Measurements from ENCODE around the gene TRAF3. TPM values are rescaled to one million over a fixed set of nuclear protein-coding genes. Genes with fewer than 3 reads are reported as not detected.

The TRAF3 gene
- polyA plus RNA-seq, 1 experiment, result 20.1 TPM

DNA sequence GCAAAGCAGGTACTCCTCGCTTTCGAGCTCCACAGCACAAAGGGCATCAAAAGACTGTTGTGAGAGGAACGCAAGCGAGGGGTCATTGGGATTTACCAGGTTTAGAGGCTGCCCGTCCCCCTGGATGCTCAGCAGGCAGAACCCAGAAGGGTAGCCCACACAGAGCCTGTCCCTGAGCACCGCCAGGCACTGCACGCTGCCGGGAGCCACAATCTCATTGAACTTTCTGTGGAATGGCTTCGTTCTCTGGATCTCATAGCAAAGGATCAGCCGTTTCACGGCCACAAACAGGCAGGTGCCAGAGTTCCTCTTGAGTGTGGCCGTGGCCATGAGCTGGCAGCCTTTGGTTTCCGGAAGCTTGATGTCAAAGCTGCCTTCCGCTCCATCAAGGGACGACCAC lies 166.7 kb downstream of the TRAF3 start:
- POLR2A ChIA-PET, result interaction anchor here (0.8 kb wide), 1 partner anchor 13 kb away, joined by 3 read pairs; no protein-coding TSS in a partner anchor
- Histone ChIP-seq H3K27me3 (ENCODE audit: control insufficient read depth, insufficient read depth, low read length) (no peaks in the 10 kb centered on the region), H3K36me3 (ENCODE audit: control insufficient read depth, insufficient read depth, low read length) (peaks cover 61% of the 10 kb centered on the region), H3K4me3 (ENCODE audit: low read depth, low read length) (no peak overlapping the region)
- CTCF ChIA-PET, result interaction anchor here (1.3 kb wide), 1 partner anchor 170 kb away, joined by 4 read pairs; no protein-coding TSS in a partner anchor
- no peak for TF ChIP-seq CTCF (IDR thresholded peaks at IDR 0.05; ENCODE audit: insufficient read depth, low read depth, low read length)
- DNase-seq (ENCODE audit: low read depth), result no peak

DNA sequence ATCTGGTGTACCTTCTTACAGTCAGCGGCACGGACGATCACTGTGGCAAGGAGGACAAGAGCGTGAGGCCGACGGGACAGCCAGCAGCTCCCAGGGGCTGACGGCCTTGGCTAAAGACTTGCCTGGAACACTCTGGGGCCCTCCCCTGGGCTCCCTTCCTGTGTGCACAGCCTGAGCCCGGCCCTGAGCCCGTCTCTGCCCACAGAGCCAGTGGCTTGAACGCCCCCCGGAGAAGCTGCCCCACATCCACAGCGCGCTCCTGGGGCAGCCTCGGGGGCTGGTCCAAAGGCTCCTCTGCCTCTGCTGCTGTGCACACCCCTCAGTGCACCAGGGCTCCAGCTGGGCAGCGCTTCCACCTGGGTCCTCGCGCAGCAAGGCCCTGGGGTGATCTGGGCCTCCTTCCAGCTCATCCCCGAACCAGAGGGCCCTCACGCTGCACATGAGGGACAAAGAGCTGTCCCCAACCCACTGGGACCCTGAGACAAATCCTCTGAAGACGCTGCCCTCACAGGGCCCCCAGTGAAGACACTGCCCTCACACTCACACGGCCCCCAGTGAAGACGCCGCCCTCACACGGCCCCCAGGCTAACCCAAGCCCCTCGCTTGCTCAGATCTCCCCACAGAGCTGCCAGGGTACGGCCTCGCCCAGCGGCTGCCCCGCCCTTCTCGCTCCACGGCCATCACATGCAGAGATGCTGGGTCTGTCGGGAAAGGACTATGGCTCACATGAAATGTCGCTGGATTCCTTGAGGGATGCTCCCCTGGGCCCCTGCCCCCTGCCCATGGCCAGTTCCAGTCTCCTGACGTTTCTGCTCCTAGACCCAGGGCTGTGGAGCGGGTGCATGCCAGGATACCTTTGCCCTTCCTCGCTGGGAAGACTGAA lies 167.4 kb downstream of the TRAF3 start:
- Histone ChIP-seq H3K27me3 (ENCODE audit: control insufficient read depth, insufficient read depth, low read length) (no peaks in the 10 kb centered on the region), H3K4me3 (ENCODE audit: low read depth, low read length) (no peak overlapping the region), H3K36me3 (ENCODE audit: control insufficient read depth, insufficient read depth, low read length) (peaks cover 60% of the 10 kb centered on the region)
- CTCF ChIA-PET, result interaction anchor here (1.3 kb wide), 1 partner anchor 171 kb away, joined by 4 read pairs; no protein-coding TSS in a partner anchor
- no peak for DNase-seq (ENCODE audit: low read depth)
- no peak for TF ChIP-seq CTCF (IDR thresholded peaks at IDR 0.05; ENCODE audit: insufficient read depth, low read depth, low read length)
- POLR2A ChIA-PET, result no interaction called here

DNA sequence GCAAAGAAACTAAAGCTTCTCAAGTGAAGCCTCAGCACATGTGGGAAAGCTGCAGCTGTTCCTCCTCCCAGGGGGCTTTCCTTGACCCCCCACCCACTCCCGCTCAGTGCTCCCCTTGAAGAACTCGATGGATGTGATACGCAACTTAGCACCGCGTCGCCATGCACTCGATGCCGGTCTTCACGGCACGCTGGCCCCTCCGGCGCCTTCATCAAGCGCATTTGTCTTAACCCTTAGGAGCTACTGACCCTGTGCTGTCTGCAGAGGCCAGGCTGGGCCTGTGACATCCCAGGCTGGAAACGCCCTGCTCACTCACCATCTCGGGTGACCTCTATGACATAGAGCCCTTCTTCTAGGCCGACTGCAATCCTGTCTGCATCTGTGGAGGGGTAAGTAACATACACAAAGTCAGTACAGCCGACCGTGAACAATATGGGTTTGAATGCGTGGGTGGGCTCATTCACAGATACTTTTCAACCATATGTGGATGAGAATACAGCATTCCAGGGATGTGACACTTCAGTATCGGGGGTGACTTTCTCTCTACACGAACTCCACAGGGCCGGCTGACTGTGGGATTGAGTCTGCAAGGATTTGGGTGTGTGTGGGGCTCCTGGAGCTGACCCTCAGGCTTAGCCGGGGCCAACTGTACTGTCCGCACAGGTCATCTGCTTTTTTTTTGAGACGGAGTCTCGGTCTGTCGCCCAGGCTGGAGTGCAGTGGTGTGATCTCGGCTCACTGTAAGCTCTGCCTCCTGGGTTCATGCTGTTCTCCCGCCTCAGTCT lies 168.3 kb downstream of the TRAF3 start:
- Histone ChIP-seq H3K27me3 (ENCODE audit: control insufficient read depth, insufficient read depth, low read length) (no peaks in the 10 kb centered on the region), H3K36me3 (ENCODE audit: control insufficient read depth, insufficient read depth, low read length) (peaks cover 62% of the 10 kb centered on the region), H3K4me3 (ENCODE audit: low read depth, low read length) (no peak overlapping the region)
- TF ChIP-seq CTCF (IDR thresholded peaks at IDR 0.05; ENCODE audit: insufficient read depth, low read depth, low read length), result no peak
- CTCF ChIA-PET, result interaction anchor here (1.2 to 1.3 kb wide), 2 partner anchors 9 to 171 kb away, joined by 3 to 4 read pairs; no protein-coding TSS in a partner anchor
- DNase-seq (ENCODE audit: low read depth), result no peak
- POLR2A ChIA-PET, result no interaction called here

GRCh38 chr14:102947321-102948103 lies 170.3 kb downstream of the TRAF3 start:
- no peak for TF ChIP-seq CTCF (IDR thresholded peaks at IDR 0.05; ENCODE audit: insufficient read depth, low read depth, low read length)
- ChIA-PET CTCF (no interaction called here), POLR2A (no interaction called here)
- H3K27me3 ChIP-seq (ENCODE audit: control insufficient read depth, insufficient read depth, low read length), result no peaks in the 10 kb centered on the region
- DNase-seq (ENCODE audit: low read depth), result no peak
- no peak overlapping the region for H3K4me3 ChIP-seq (ENCODE audit: low read depth, low read length)
- H3K36me3 ChIP-seq (ENCODE audit: control insufficient read depth, insufficient read depth, low read length), result peaks cover 57% of the 10 kb centered on the region

Measured in BJ (cell line).